HL-60 (cell line): ENCODE results near the gene KIRREL1.

Source experiments
- DNase-seq, 2 experiments: peaks; one replicate each; pipeline ENCODE4 v3.0.0-alpha.2; 2010 to 2020; ENCODE audit warnings: low read depth in 1 of 2, low spot score in 1 of 2
- H3K27ac ChIP-seq: fragments of 250-450 bp; sonication (Bioruptor Pico); replicated peaks from 2 replicates; pipeline ENCODE4 v1.5.1; 2020; ENCODE audit warnings: mild to moderate bottlenecking, moderate library complexity
- H3K27me3 ChIP-seq: fragments of 250-450 bp; sonication (Bioruptor Pico); 2 replicates; pipeline ENCODE4 v1.5.1; 2021; ENCODE audit warnings: mild to moderate bottlenecking, moderate library complexity; ENCODE audit not compliant: insufficient read depth, poor library complexity, severe bottlenecking
- H3K4me3 ChIP-seq: replicated peaks from 2 replicates; pipeline ENCODE4 v1.5.1; 2011; ENCODE audit warnings: mild to moderate bottlenecking, control low read depth, low read length; ENCODE audit not compliant: insufficient read depth
- CTCF ChIP-seq: IDR thresholded peaks from one replicate; pipeline ENCODE4 v1.5.1; 2011; ENCODE audit warnings: low read length, control low read depth, inconsistent platforms; ENCODE audit not compliant: insufficient read depth
- GABPA ChIP-seq: IDR thresholded peaks from 2 replicates; pipeline ENCODE4 v1.6.1; 2012; ENCODE audit warnings: low read depth
- POLR2AphosphoS5 ChIP-seq: IDR thresholded peaks from 2 replicates; pipeline ENCODE4 v1.6.1; 2012; ENCODE audit warnings: low read depth
- REST ChIP-seq: IDR thresholded peaks from 2 replicates; pipeline ENCODE4 v1.6.1; 2012; ENCODE audit warnings: low read depth; ENCODE audit not compliant: insufficient replicate concordance
- SPI1 ChIP-seq: IDR thresholded peaks from 2 replicates; pipeline ENCODE4 v1.6.1; 2012; ENCODE audit warnings: low read depth, mild to moderate bottlenecking, borderline replicate concordance

KIRREL1 gene

GRCh38 chr1:157960773-157961172 is 32.7 kb upstream of the KIRREL1 start:
- no peaks in the 10 kb centered on the region for H3K27me3 ChIP-seq
- no peak overlapping the region for H3K4me3 ChIP-seq
- DNase-seq = no peak
- no peak overlapping the region for H3K27ac ChIP-seq
- TF ChIP-seq POLR2AphosphoS5 (no peak), REST (no peak), CTCF (no peak), SPI1 (no peak), GABPA (no peak)

DNA sequence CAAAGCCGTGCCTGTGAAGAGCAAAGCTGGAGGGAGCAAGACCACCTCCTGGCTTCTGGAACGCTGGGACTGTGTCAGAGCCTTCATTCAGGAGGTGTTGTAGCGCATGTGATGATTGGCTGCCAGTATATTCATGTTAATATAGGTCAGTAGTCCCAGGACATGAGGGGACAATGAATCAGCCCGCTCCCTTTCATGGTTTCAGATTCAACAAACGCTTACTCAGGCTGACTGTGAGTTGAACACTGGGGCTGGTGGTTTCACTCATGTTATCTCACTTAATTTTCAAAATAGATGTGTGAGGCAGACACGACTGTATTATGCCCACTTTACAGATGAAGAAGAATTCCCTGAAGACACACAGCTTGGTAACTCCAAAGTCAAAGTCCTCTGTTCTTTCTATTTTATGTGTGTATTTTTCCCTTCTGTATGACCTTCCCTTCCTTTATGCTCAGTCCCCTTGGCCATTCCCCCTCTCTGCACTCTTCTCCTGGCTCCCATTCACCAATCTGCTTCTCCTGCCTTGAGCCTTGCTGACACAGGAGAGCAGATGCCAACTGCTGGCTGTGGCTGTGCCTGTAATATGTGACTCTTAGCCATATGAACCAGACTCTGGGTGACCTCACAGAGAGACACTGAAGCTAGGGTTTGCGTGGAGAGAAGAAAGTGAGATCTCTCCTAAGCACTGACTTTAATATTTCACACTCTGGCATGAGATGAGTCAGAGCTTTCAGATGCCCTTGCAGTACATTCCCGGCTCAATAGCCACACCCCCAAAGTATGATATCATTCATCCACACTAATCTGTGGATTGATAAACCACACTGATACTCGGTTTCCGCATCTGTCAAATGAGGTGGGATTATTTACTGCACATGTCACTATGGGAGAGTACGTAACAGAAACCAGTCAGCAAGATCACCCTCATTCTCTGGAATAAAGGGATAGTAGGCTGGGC is 31.4 kb upstream of the KIRREL1 start:
- no peak overlapping the region for H3K4me3 ChIP-seq
- no peak for DNase-seq
- no peak for TF ChIP-seq CTCF
- no peak for TF ChIP-seq REST
- no peak for TF ChIP-seq SPI1
- no peak for TF ChIP-seq POLR2AphosphoS5
- no peak for TF ChIP-seq GABPA

DNA sequence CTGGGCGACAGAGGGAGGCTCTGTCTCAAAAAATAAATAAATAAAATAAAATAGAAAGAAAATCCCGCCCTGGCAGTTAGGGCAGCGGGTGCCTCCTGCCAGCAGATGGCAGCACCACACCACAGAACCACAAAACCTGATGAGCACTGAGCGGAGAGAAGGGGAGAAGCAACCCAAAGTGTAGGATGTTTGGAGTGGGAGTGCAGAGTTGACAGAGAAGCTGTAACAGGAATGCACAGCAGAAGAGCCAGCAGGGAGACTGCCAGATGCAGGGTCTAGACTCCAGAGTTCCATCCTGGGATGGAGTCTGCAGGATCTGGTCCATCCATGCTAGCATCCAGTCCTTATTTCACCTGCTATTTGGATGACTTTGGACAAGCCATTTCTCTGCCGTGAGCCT is 29.7 kb upstream of the KIRREL1 start:
- TF ChIP-seq REST (no peak), CTCF (peak; percentile 53), GABPA (no peak), POLR2AphosphoS5 (no peak)
- Histone ChIP-seq H3K27me3 (no peaks in the 10 kb centered on the region), H3K4me3 (no peak overlapping the region), H3K27ac (no peak overlapping the region)
- peak in 1 of 2 experiments; percentile 45 for DNase-seq

More for the DNA sequence above, 31.4 kb upstream of the KIRREL1 start:
- Histone ChIP-seq H3K27ac (no peak overlapping the region), H3K27me3 (no peaks in the 10 kb centered on the region)
